Activated CD8-positive, alpha-beta memory T cell treated with anti-CD3 and anti-CD28 coated beads, Interleukin-2, amount 50 U/mL, for 24 hours (primary cell): ENCODE data around the gene PAWR.
"Not testable (repeated sequence)": the region's sequence is repeated elsewhere in the genome, so short reads cannot be mapped to it uniquely, and the experiment has no call there.

Source experiments
- DNase-seq: peaks from one replicate; pipeline ENCODE4 v3.0.0-alpha.2; 2020; ENCODE audit errors: extremely low read depth

Gene PAWR

DNA sequence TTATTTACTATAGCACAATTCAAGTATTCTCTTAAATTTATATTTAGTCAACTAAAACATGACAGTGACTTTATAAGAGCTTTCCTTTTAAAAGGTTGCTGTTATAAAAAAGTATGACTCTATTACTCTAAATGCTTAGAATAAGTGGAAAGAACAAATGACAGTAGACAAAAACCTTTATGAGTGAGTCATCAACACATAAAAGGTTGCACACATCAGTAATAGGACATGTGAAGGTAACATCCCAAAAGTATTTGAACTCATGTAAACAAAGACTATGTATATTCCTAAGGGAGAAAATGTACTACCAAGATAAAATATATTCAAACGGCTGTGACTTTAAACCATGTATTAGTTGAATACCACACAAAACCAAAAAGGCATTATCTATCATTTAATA is 98.8 kb downstream of the PAWR start:
- DNase-seq: no peak

- no peak for DNase-seq
These were observed 100.0 kb downstream of the PAWR start for GRCh38 chr12:79590751-79591150.

DNA sequence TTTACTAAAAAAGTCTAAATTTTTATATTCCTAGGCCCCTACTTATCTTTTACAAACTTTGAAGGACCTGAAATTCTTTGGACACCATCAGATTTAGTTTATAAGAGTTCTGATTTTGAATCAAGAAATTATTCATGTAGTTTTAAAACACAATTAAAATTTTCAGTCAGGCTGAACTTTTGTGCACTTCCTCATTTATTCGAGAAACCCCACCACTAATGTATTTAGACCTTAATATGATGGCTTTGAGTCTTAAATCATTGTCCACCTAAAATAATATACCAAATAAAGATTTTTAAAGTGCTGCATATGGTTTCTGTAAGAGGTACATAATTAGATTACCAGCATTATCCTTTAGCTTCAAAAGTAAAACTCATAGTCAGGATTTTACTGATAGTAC is 103.4 kb downstream of the PAWR start:
- DNase-seq: no peak

DNA sequence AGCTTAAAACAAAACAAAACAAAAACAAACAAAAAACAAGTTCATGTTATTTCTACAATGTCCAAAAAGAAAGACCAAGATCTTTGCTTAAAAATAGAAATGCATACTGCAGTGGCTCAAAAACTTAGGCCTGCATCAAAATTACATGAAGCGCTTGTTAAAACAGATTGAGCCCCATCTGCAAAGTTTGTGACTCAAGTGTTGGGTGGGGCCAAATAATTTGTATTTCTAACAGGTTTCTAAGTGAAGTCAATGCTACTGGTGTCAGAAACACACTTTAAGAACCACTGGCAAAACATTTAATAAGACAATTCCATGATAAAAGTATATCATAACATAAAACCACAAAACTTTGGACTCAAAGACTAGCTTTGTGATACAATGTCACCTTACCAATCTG is 105.6 kb downstream of the PAWR start:
- no peak for DNase-seq

GRCh38 chr12:79573820-79574219 is 116.9 kb downstream of the PAWR start:
- no peak for DNase-seq

- no peak for DNase-seq
These were observed 121.1 kb downstream of the PAWR start for GRCh38 chr12:79569679-79570078.

DNA sequence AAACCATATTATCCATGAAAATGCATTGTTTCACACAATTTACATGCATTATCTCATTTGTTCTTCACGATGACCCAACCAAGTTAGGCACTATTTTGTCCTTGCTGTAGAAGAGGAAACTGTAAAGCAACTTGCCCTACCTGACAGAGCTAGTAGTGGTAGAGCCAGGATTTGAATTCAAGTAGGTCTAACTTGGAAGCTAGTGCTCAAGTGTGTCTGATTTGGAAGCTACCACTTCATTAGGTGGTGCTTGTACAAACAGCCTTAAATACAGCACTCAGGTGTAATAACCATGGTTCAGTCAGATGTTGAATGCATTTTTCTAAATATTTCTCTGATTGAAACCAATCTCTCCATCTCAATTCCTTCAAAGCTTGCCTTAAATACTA is 123.6 kb downstream of the PAWR start:
- no peak for DNase-seq

- DNase-seq: no peak
These were observed 124.2 kb downstream of the PAWR start for GRCh38 chr12:79566452-79567174.

DNA sequence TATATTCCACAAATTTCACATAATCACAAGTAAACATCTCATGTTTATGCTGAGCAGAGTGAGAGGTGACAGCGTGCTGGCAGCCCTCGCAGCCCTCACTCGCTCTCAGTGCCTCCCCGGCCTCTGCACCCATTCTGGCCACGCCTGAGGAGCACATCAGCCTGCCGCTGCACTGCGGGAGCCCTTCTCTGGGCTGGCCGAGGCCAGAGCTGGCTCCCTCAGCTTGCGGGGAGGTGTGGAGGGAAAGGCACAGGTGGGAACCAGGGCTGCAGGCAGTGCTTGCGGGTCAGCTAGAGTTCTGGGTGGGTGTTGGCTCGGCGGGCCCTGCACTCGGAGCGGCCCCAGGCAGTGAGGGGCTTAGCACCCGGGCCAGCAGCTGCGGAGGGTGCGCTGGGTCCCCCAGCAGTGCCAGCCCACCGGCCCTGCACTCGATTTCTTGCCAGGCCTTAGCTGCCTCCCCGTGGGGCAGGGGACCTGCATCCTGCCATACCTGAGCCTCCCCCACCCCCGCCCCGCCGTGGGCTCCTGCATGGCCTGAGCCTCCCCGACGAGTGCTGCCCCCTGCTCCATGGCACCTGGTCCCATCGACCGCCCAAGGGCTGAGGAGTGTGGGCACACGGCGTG is 125.9 kb downstream of the PAWR start:
- DNase-seq: not testable (repeated sequence)

GRCh38 chr12:79563021-79563740 is 127.6 kb downstream of the PAWR start:
- no peak for DNase-seq

DNA sequence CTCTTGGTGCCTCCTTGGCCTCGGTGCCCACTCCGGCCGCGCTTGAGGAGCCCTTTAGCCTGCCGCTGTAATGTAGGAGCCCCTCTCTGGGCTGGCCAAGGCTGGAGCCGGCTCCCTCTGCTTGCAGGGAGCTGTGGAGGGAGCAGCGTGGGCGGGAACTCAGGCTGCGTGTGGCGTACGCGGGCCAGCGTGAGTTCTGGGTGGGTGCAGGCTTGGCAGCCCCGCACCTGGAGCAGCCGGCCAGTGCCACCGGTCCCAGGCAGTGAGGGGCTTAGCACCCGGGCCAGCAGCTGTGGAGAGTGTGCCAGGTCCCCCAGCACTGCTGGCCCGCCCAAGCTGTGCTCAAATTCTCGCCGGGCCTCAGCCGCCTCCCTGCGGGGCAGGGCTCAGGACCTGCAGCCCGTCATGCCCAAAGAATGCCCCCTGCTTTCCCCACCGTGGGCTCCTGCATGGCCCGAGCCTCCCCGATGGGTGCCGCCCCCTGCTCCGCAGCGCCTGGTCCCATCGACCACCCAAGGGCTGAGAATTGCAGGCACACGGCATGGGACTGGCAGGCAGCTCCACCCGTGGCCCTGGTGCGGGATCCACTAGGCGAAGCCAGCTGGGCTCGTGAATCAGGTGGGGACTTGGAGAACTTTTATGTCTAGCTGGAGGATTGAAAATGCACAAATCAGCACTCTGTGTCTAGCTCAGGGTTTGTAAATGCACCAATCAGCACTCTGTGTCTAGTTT is 129.2 kb downstream of the PAWR start:
- no peak for DNase-seq

- no peak for DNase-seq
These were observed 130.4 kb downstream of the PAWR start for GRCh38 chr12:79560225-79560889.

- DNase-seq: no peak
These were observed 131.2 kb downstream of the PAWR start for GRCh38 chr12:79559591-79559990.

DNA sequence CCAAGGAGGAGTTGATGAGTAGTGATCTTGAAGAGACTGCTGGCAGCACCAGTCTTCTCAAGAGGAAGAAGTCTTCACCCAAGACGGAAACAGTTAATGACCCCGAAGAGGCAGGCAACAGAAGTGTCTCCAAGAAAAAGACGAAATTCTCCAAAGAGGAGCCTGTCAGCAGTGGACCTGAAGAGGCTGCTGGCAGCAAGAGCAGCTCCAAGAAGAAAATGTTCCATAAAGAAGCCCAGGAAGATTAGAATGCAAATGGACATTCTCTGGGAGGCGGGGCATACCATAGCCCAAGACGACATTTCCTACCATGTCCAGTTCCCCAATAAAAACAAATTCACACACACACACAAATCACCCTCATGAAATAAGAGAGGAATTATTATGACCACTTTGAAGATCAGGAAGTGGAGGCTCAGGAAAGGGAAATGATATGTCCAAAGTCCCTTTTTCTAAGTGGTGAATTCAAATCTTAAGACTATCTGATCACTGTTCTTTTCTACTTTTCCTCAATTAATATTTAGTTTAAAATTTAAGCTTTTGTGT is 131.8 kb downstream of the PAWR start:
- no peak for DNase-seq

GRCh38 chr12:79557690-79558315 is 133.0 kb downstream of the PAWR start:
- no peak for DNase-seq

- no peak for DNase-seq
These were observed 135.5 kb downstream of the PAWR start for GRCh38 chr12:79555028-79555925.

GRCh38 chr12:79553863-79554574 is 136.7 kb downstream of the PAWR start:
- DNase-seq: no peak

DNA sequence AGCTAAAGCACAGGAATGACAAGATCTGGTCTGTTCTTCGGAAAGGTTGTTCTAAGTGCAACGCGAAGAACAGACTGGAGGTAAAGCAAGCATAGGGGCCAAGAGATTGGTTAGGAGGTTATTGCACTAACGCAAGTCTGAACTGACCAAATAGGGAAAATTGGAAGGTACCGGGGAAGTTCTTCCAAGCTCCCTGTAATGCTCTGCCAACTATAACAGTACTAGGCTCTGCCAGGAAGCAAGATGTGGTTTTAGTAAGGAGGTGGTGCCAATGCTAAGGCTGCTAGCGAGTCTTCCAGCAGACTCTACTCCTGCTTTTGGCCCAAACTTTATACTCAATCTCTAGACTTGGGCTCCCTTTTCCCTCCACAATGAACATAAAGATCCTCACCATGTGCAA is 138.6 kb downstream of the PAWR start:
- DNase-seq: no peak

GRCh38 chr12:79549531-79550271 is 141.1 kb downstream of the PAWR start:
- no peak for DNase-seq
